SK-N-SH treated with all-trans-retinoic acid at 6 μM for 48 hours (cell line): Measurements from ENCODE around the gene DES.

ENCODE experiments used
- ARNTL ChIP-seq: fragments of 450-650 bp; formaldehyde crosslinking; IDR thresholded peaks from 2 replicates; pipeline ENCODE4 v1.5.0; 2020; ENCODE audit warnings: low read depth, mild to moderate bottlenecking, moderate library complexity, borderline replicate concordance
- BACH2 ChIP-seq: fragments of 250-450 bp; sonication (Bioruptor Pico); IDR thresholded peaks from 2 replicates; pipeline ENCODE4 v1.9.0; 2021; ENCODE audit warnings: mild to moderate bottlenecking, borderline replicate concordance
- ESRRG ChIP-seq: fragments of 250-450 bp; sonication (Bioruptor Pico); IDR thresholded peaks from 2 replicates; pipeline ENCODE4 v1.6.1; 2021; ENCODE audit warnings: mild to moderate bottlenecking
- GLIS3 ChIP-seq: fragments of 250-450 bp; sonication (Bioruptor Pico); IDR thresholded peaks from 2 replicates; pipeline ENCODE4 v1.5.0; 2020; ENCODE audit warnings: mild to moderate bottlenecking, moderate library complexity
- PPARA ChIP-seq: fragments of 250-450 bp; sonication (Bioruptor Pico); IDR thresholded peaks from 2 replicates; pipeline ENCODE4 v1.5.0; 2020; ENCODE audit warnings: mild to moderate bottlenecking, borderline replicate concordance
- TCF4 ChIP-seq: fragments of 250-450 bp; sonication (Bioruptor Pico); IDR thresholded peaks from 2 replicates; pipeline ENCODE4 v1.8.0; 2021; ENCODE audit warnings: mild to moderate bottlenecking, moderate library complexity, borderline replicate concordance
- ZFP3 ChIP-seq: fragments of 250-450 bp; sonication (Bioruptor Pico); IDR thresholded peaks from 2 replicates; pipeline ENCODE4 v1.5.0; 2020; ENCODE audit warnings: mild to moderate bottlenecking, moderate library complexity
- ZFP30 ChIP-seq: fragments of 450-650 bp; formaldehyde crosslinking; IDR thresholded peaks from 2 replicates; pipeline ENCODE4 v1.5.0; 2022; ENCODE audit warnings: mild to moderate bottlenecking, moderate library complexity
- ZNF8 ChIP-seq: fragments of 450-650 bp; formaldehyde crosslinking; IDR thresholded peaks from 2 replicates; pipeline ENCODE4 v1.5.0; 2020; ENCODE audit warnings: mild to moderate bottlenecking, moderate library complexity
- TF ChIP-seq, protein P1 (sequence below): fragments of 250-450 bp; sonication (Bioruptor Pico); IDR thresholded peaks from 2 replicates; pipeline ENCODE4 v1.5.1; 2020; ENCODE audit warnings: low read depth, mild to moderate bottlenecking, moderate library complexity
- TF ChIP-seq, protein P2 (sequence below): fragments of 250-450 bp; sonication (Bioruptor Pico); IDR thresholded peaks from 2 replicates; pipeline ENCODE4 v1.8.0; 2020; ENCODE audit warnings: mild to moderate bottlenecking, moderate library complexity, borderline replicate concordance
- TF ChIP-seq, protein P3 (sequence below): fragments of 250-450 bp; sonication (Bioruptor Pico); IDR thresholded peaks from 2 replicates; pipeline ENCODE4 v1.8.0; 2021; ENCODE audit warnings: low read depth, mild to moderate bottlenecking, moderate library complexity, borderline replicate concordance

DNA sequence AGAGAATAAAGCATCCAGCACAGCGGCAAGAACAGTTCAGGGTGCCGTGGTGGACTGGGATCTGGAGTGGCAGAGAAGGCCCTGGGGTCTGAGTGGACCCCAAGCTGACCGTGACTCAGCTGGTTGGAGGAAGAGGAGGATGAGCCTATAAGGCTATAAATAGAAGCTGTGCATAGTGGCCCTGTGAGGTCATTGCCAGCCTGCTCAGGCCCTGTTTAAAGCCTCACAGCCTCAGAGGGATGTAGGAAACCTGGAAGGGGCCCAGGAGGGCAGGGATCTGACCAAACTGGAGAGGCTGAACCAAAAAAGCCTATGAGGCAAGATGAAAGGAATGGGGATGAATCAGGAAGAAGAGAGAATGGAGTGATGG is 11.3 kb upstream of the DES start:
- TF ChIP-seq, protein P1, sequence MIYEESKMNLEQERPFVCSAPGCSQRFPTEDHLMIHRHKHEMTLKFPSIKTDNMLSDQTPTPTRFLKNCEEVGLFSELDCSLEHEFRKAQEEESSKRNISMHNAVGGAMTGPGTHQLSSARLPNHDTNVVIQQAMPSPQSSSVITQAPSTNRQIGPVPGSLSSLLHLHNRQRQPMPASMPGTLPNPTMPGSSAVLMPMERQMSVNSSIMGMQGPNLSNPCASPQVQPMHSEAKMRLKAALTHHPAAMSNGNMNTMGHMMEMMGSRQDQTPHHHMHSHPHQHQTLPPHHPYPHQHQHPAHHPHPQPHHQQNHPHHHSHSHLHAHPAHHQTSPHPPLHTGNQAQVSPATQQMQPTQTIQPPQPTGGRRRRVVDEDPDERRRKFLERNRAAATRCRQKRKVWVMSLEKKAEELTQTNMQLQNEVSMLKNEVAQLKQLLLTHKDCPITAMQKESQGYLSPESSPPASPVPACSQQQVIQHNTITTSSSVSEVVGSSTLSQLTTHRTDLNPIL (CRISPR knock-in tag) = no peak
- TF ChIP-seq TCF4 (no peak), GLIS3 (CRISPR knock-in tag) (no peak), PPARA (CRISPR knock-in tag) (no peak), ZFP30 (CRISPR knock-in tag) (no peak), ZFP3 (CRISPR knock-in tag) (no peak), ZNF8 (CRISPR knock-in tag) (no peak), ARNTL (CRISPR knock-in tag) (no peak), BACH2 (CRISPR knock-in tag) (no peak), ESRRG (CRISPR knock-in tag) (no peak)
- TF ChIP-seq, protein P2, sequence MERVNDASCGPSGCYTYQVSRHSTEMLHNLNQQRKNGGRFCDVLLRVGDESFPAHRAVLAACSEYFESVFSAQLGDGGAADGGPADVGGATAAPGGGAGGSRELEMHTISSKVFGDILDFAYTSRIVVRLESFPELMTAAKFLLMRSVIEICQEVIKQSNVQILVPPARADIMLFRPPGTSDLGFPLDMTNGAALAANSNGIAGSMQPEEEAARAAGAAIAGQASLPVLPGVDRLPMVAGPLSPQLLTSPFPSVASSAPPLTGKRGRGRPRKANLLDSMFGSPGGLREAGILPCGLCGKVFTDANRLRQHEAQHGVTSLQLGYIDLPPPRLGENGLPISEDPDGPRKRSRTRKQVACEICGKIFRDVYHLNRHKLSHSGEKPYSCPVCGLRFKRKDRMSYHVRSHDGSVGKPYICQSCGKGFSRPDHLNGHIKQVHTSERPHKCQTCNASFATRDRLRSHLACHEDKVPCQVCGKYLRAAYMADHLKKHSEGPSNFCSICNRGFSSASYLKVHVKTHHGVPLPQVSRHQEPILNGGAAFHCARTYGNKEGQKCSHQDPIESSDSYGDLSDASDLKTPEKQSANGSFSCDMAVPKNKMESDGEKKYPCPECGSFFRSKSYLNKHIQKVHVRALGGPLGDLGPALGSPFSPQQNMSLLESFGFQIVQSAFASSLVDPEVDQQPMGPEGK = no peak
- TF ChIP-seq, protein P3, sequence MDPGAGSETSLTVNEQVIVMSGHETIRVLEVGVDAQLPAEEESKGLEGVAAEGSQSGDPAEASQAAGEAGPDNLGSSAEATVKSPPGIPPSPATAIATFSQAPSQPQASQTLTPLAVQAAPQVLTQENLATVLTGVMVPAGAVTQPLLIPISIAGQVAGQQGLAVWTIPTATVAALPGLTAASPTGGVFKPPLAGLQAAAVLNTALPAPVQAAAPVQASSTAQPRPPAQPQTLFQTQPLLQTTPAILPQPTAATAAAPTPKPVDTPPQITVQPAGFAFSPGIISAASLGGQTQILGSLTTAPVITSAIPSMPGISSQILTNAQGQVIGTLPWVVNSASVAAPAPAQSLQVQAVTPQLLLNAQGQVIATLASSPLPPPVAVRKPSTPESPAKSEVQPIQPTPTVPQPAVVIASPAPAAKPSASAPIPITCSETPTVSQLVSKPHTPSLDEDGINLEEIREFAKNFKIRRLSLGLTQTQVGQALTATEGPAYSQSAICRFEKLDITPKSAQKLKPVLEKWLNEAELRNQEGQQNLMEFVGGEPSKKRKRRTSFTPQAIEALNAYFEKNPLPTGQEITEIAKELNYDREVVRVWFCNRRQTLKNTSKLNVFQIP = no peak
